Stimulated activated CD8-positive, alpha-beta memory T cell treated with anti-CD3 and anti-CD28 coated beads, Interleukin-15, amount 100 ng/mL, for 4 hours (primary cell): ENCODE measurements around the gene SERPINA5.
"Not testable (repeated sequence)": the region's sequence is repeated elsewhere in the genome, so short reads cannot be mapped to it uniquely, and the experiment has no call there.

Experiments used
- DNase-seq, 2 donors: peaks; one replicate each; pipeline ENCODE4 v3.0.0-alpha.2; 2020; ENCODE audit warnings: low read depth in 2 of 2

The SERPINA5 gene

DNA sequence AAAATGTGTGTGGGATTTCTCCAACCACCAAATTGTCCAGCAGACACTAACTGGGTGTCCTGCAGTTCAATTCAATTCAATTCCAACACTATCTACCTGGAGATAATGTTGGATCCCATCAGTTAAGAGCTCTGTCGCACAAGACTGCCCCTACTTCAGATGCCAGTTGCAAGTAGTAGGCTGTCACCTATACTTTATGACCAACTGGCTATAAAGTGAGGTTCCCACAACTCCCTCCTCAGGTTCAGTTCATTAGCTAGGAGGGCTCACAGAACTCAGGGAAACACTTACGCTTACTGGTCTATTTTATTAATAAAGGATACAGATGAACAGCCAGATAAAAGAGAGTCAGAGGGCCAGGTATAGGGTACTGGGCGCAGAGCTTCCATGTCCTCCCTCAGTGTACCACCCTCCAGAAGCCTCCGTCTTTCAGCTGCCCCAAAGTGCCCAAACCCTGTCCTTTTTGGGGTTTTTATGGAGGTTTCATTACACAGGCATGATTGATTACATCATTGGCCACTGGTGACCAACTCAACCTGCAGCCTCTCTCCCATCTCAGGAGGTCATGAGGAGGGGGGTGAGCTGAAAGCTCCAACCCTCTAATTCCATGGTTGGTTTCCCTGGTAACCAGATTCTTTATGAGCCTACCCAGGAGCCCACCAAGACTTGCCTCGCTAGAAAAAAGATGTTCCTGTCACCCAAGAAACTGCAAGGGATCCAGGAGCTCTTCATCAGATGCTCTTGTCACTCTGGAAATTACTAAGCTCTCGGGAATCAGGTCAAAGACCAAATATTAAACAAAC is 7.5 kb upstream of the SERPINA5 start:
- no peak for DNase-seq

DNA sequence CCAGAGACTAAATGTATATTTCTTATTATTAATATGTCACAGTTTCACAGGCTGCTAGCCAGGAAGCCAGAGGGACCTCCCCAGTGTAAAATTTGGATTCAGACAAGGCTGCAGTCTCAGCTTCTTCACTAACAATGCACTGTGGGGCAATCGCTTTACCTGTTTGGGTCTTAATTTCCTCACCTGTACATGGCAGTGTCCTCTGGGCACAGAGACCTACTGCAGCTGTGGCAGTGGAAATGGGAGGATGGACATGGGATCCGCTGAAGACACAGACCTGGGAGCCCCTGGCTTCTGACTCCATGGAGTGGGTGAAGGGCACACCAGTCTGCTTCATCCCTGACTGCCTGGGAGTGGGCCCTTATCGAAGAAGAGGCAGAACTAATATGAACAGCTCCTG is 6.9 kb upstream of the SERPINA5 start:
- DNase-seq: no peak

DNA sequence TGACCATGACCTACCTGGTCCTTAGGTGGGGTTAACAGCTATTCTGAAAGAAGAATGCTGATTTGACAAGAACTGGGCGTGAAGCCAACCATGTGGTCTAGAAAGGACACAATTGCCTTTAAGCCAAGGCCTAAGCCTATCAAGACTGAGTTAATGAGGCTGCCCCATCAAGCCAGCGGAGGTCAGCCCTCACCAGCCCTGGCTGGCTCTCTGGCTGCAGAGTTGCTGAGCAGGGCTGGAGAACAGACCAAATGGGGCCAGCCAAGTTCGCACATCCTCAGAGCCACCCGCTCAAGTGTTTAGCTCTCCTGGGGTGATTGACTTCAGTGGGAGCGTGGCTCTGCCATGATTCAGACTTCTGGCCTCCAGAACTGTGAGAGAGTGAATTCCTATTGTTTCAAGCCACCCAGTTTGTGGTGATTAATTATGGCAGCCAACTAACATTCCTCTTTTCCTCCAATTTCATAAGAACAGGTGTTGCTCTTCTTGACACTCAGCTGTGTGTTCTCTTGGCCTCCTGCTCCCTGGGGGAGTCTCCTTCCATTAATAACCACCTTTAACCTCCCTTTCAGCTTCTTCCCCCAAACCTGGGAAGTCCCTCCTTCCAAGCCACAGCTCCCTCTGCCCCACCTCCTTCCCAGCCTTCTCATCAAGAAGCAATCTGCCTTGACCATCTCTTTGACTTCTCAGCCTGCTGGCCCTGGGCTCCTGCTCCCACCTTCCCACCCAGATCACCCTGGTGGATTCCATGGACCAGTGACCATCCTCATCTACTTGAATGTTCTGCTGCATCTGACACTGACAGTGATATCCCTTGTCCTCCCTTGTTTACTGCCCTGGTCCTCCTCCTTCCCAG is 5.3 kb upstream of the SERPINA5 start:
- no peak for DNase-seq

GRCh38 chr14:94577472-94577871 is 3.8 kb upstream of the SERPINA5 start:
- not testable (repeated sequence) for DNase-seq

GRCh38 chr14:94578712-94579111 is 2.5 kb upstream of the SERPINA5 start:
- DNase-seq: no peak

- no peak for DNase-seq
Measured at GRCh38 chr14:94582199-94582750, 1.0 kb downstream of the SERPINA5 start.

- DNase-seq: no peak
Measured at GRCh38 chr14:94582851-94583250, 1.6 kb downstream of the SERPINA5 start.

- no peak for DNase-seq
Measured at GRCh38 chr14:94583557-94583956, 2.3 kb downstream of the SERPINA5 start.

GRCh38 chr14:94584591-94585280 is 3.5 kb downstream of the SERPINA5 start:
- DNase-seq: no peak

GRCh38 chr14:94586635-94587034 is 5.4 kb downstream of the SERPINA5 start:
- no peak for DNase-seq

GRCh38 chr14:94588311-94588710 is 7.1 kb downstream of the SERPINA5 start:
- DNase-seq: no peak

GRCh38 chr14:94591073-94591472 is 9.8 kb downstream of the SERPINA5 start:
- DNase-seq: no peak

GRCh38 chr14:94591871-94592270 is 10.6 kb downstream of the SERPINA5 start:
- no peak for DNase-seq

DNA sequence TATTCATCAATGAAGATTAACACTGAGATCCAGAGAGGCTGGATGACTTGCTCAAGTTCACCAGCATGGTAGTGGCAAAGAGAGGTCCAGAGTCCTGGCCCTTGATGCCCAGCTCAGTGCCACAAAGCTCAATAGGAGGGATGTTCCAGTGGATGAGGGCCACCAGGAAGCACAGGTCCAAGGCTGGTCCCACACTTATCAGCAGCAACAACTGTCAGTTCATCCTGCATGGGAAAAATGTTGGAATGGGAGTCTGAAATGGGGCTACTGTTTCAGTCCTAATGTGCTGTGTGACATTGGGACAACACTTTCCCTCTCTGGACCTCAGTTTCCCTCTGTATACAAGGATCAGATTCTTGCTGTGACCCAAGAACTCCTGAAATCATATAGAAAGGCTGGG is 11.2 kb downstream of the SERPINA5 start:
- DNase-seq: no peak

DNA sequence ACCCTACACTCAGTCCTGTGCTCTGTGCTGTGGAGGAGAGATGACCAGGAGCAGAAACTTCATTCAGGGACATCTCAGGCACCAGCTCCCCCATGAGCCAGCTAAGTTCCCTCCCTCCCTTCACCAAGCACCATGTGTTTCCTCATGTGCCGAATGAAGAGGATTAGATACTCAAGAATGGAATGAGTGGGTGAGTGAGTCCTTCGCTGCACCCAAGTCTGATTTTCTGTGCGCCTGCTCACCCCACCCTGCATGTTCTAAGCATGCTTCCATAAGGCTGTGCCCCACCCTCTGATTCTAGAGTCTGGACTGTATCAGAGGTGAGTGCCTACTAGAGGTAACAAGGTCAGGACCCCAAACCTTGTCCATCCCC is 12.1 kb downstream of the SERPINA5 start:
- DNase-seq: no peak

DNA sequence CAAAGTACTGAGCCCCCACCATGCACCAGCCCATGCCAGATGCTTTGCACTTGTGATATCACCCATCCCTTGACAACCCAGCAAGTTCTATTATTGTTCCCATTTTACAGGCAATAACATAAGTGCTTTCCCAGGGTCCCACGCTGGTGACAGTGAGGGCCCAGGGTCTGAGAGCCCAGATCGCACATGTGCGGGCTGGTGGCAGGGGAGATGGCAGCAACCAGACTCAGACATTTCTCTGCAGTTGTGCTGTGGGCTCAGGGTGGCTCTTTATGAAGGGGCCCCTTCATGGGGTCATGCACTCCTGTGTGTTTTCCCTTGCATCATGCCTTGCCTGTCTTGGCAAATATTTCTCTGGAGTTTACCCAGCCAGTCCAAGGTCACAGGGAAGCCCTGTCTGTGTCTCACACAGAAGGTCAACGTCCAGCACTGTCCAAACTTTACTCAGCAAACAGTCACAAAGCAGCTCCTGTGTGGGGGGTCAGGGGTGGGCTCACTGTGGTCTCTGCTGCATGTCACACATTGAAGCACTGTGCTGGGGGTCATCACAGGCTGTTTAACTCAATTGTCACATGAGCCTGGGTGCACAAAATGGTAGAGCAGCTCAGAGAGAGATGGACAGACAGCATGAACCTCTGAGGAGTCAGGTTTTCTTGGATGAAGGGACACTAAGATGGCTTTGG is 12.7 kb downstream of the SERPINA5 start:
- DNase-seq: no peak

- no peak for DNase-seq
Measured at GRCh38 chr14:94594441-94594840, 13.2 kb downstream of the SERPINA5 start.

GRCh38 chr14:94595912-94596311 is 14.7 kb downstream of the SERPINA5 start:
- DNase-seq: no peak

GRCh38 chr14:94596361-94596760 is 15.1 kb downstream of the SERPINA5 start:
- DNase-seq: no peak

DNA sequence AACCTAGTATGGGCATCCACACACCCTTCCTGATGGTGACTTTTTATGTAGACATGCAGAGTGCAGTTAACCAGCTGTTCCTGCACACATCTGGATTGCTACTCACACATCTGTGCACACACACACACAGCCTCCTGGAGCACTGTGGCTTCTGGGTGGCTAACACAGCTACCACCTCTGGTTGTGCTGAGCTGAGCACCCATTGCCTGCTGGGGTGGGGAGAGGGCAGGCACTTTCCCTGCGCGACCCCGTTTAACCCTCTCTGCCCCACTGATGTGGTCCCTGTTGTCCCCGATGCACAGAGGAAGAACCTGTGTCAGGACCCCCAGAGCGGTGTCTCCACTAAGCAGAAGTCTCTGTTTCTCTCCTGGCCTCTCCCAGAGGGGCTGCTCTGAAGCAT is 16.6 kb downstream of the SERPINA5 start:
- no peak for DNase-seq

DNA sequence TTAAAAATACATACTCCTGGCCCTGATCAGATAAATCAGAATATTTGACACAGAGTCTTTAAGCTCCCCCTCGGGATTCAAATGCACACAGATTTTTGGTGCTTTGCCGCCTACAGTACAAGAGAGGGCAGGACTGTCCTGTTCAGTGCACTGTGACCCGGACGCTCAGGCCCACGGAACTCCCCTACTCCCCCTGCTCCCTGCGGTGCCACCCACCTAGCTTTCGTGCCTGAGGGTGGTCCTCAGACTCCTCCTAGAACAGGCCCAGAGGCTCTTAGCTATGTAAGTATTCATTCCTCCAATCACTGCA is 17.2 kb downstream of the SERPINA5 start:
- no peak for DNase-seq
